DOHH2 (cell line): ENCODE measurements around the gene PTPRN2.
"Not testable (repeated sequence)": the region's sequence is repeated elsewhere in the genome, so short reads cannot be mapped to it uniquely, and the experiment has no call there.

Source experiments
- H3F3A ChIP-seq: fragments of 200-600 bp; sonication (generic), shearing (Covaris generic); 2 replicates; pipeline ENCODE4 v1.6.0; 2016; ENCODE audit warnings: antibody characterized with exemption, mild to moderate bottlenecking; ENCODE audit not compliant: control insufficient read depth, insufficient read depth
- H3K27ac ChIP-seq: fragments of 200-600 bp; sonication (generic); 2 replicates; pipeline ENCODE4 v1.5.1; 2014; ENCODE audit warnings: low read depth, mild to moderate bottlenecking, low read length, moderate library complexity
- H3K27me3 ChIP-seq: fragments of 200-600 bp; sonication (generic); 2 replicates; pipeline ENCODE4 v1.6.1; 2014; ENCODE audit warnings: mild to moderate bottlenecking, low read length, mixed read lengths; ENCODE audit not compliant: control insufficient read depth
- H3K36me3 ChIP-seq: fragments of 200-600 bp; sonication (generic); 2 replicates; pipeline ENCODE4 v1.6.1; 2014; ENCODE audit warnings: mild to moderate bottlenecking, low read length, moderate library complexity, mixed read lengths; ENCODE audit not compliant: control insufficient read depth
- H3K4me1 ChIP-seq: fragments of 200-600 bp; sonication (generic); 2 replicates; pipeline ENCODE4 v1.6.1; 2014; ENCODE audit warnings: mild to moderate bottlenecking, low read length, mixed read lengths; ENCODE audit not compliant: control insufficient read depth
- H3K4me2 ChIP-seq: fragments of 200-600 bp; sonication (generic); 2 replicates; pipeline ENCODE4 v1.6.0; 2014; ENCODE audit warnings: mild to moderate bottlenecking, low read length, moderate library complexity
- H3K4me3 ChIP-seq: fragments of 200-600 bp; sonication (generic); 2 replicates; pipeline ENCODE4 v1.5.1; 2014; ENCODE audit warnings: mild to moderate bottlenecking, low read length, mixed read lengths
- H3K79me2 ChIP-seq: fragments of 200-600 bp; sonication (generic); 2 replicates; pipeline ENCODE4 v1.6.1; 2014; ENCODE audit warnings: mild to moderate bottlenecking, low read length, mixed read lengths; ENCODE audit not compliant: control insufficient read depth
- H3K9me2 ChIP-seq: fragments of 200-600 bp; sonication (generic); replicated peaks from 2 replicates; pipeline ENCODE4 v1.6.1; 2014; ENCODE audit warnings: mild to moderate bottlenecking, low read length, mixed read lengths; ENCODE audit not compliant: control insufficient read depth
- H3K9me3 ChIP-seq: fragments of 200-600 bp; sonication (generic); 2 replicates; pipeline ENCODE4 v1.6.1; 2014; ENCODE audit warnings: antibody characterized with exemption, low read length, mixed read lengths; ENCODE audit not compliant: control insufficient read depth, insufficient read depth
- H4K20me1 ChIP-seq: fragments of 200-600 bp; sonication (generic); 2 replicates; pipeline ENCODE4 v1.6.0; 2014; ENCODE audit warnings: low read depth, mild to moderate bottlenecking, antibody characterized with exemption, low read length, moderate library complexity; ENCODE audit not compliant: control insufficient read depth, insufficient read depth
- CTCF ChIP-seq: fragments of 200-600 bp; sonication (generic); IDR thresholded peaks from one replicate; pipeline ENCODE4 v1.5.1; 2014; ENCODE audit warnings: antibody characterized with exemption, mild to moderate bottlenecking, low read depth, low read length; ENCODE audit not compliant: poor library complexity, severe bottlenecking
- EZH2phosphoT487 ChIP-seq: fragments of 200-600 bp; sonication (generic); IDR thresholded peaks from 2 replicates; pipeline ENCODE4 v1.6.1; 2017; ENCODE audit warnings: borderline replicate concordance, mild to moderate bottlenecking, antibody characterized with exemption, low read length, moderate library complexity, mixed read lengths

The PTPRN2 gene

GRCh38 chr7:158354861-158355260, 232.8 kb downstream of the PTPRN2 start:
- Histone ChIP-seq H3K27me3 (no peaks in the 10 kb centered on the region), H3K4me1 (no peaks in the 10 kb centered on the region), H3K27ac (no peak overlapping the region), H3K36me3 (no peaks in the 10 kb centered on the region), H3K79me2 (no peaks in the 10 kb centered on the region), H4K20me1 (no peaks in the 10 kb centered on the region), H3F3A (no peaks in the 10 kb centered on the region), H3K4me2 (no peak overlapping the region), H3K9me2 (no peaks in the 10 kb centered on the region), H3K9me3 (no peaks in the 10 kb centered on the region), H3K4me3 (no peak overlapping the region)
- no peak for TF ChIP-seq EZH2phosphoT487
- TF ChIP-seq CTCF = no peak

- H3K27me3 ChIP-seq = no peaks in the 10 kb centered on the region
- TF ChIP-seq CTCF (peak; percentile 98), EZH2phosphoT487 (no peak)
- H3K4me2 ChIP-seq = no peak overlapping the region
Measured at GRCh38 chr7:158353606-158354570, 233.7 kb downstream of the PTPRN2 start.

GRCh38 chr7:158351899-158352729, 235.5 kb downstream of the PTPRN2 start:
- H3K9me2 ChIP-seq, H4K20me1 ChIP-seq, H3K36me3 ChIP-seq, H3K79me2 ChIP-seq, H3K4me1 ChIP-seq, H3K27ac ChIP-seq, H3K4me2 ChIP-seq, H3K27me3 ChIP-seq, H3F3A ChIP-seq, H3K4me3 ChIP-seq, H3K9me3 ChIP-seq: not testable (repeated sequence)

More at GRCh38 chr7:158353606-158354570, 233.7 kb downstream of the PTPRN2 start:
- Histone ChIP-seq H3F3A (no peaks in the 10 kb centered on the region), H3K4me1 (no peaks in the 10 kb centered on the region), H4K20me1 (no peaks in the 10 kb centered on the region), H3K9me3 (no peaks in the 10 kb centered on the region), H3K36me3 (no peaks in the 10 kb centered on the region), H3K27ac (no peak overlapping the region), H3K9me2 (no peaks in the 10 kb centered on the region), H3K4me3 (no peak overlapping the region), H3K79me2 (no peaks in the 10 kb centered on the region)
